Measurements from ENCODE around the gene YWHAG. TPM values are rescaled to one million over a fixed set of nuclear protein-coding genes. Genes with fewer than 3 reads are reported as not detected.
A peak's percentile ranks its signal among the peaks of the same experiment; 100 is the strongest.
"Not testable (repeated sequence)": the region's sequence is repeated elsewhere in the genome, so short reads cannot be mapped to it uniquely, and the experiment has no call there.

The YWHAG gene
- total RNA-seq, 2 experiments from 2014 or later, result 80.8 to 115 TPM

- peak; percentile 89 for DNase-seq
- ATAC-seq, result peak; percentile 40
- H3K36me3 Mint-ChIP-seq, result peaks cover 9% of the 10 kb centered on the region
- peak overlapping the region; percentile 96 for H3K27ac Mint-ChIP-seq
- no peaks in the 10 kb centered on the region for H3K9me3 Mint-ChIP-seq (ENCODE audit: low read depth)
- H3K27me3 Mint-ChIP-seq, result no peaks in the 10 kb centered on the region
- CTCF ChIA-PET, result interaction anchor here (0.7 to 19.4 kb wide), 15 partner anchors 11 to 204 kb away, joined by 3 to 344 read pairs (median 4); partner anchors contain the start of genes HSPB1 and YWHAG
- peaks cover 38% of the 10 kb centered on the region for H3K4me1 Mint-ChIP-seq
- peak overlapping the region; percentile 81 for H3K4me3 Mint-ChIP-seq
These were observed 40.1 kb downstream of the YWHAG start for GRCh38 chr7:76318488-76319353.

- Mint-ChIP-seq H3K4me3 (peak overlapping the region; percentile 81), H3K36me3 (peaks cover 9% of the 10 kb centered on the region), H3K4me1 (peaks cover 34% of the 10 kb centered on the region), H3K27me3 (no peaks in the 10 kb centered on the region), H3K9me3 (ENCODE audit: low read depth) (no peaks in the 10 kb centered on the region), H3K27ac (peak overlapping the region; percentile 96)
- peak; percentile 98 for DNase-seq
- CTCF ChIA-PET, result interaction anchor here (1.1 to 19.4 kb wide), 15 partner anchors 12 to 203 kb away, joined by 3 to 344 read pairs (median 4); partner anchors contain the start of genes HSPB1 and YWHAG
- ATAC-seq, result peak; percentile 93
These were observed 40.9 kb downstream of the YWHAG start for GRCh38 chr7:76317782-76318487.

GRCh38 chr7:76316984-76317781 is 41.6 kb downstream of the YWHAG start:
- DNase-seq (no peak), ATAC-seq (no peak)
- H3K9me3 Mint-ChIP-seq (ENCODE audit: low read depth), result no peaks in the 10 kb centered on the region
- H3K4me3 Mint-ChIP-seq, result peak overlapping the region; percentile 81
- peak overlapping the region; percentile 96 for H3K27ac Mint-ChIP-seq
- no peaks in the 10 kb centered on the region for H3K27me3 Mint-ChIP-seq
- H3K4me1 Mint-ChIP-seq, result peaks cover 30% of the 10 kb centered on the region
- peaks cover 9% of the 10 kb centered on the region for H3K36me3 Mint-ChIP-seq
- CTCF ChIA-PET, result interaction anchor here (0.8 to 19.4 kb wide), 14 partner anchors 13 to 149 kb away, joined by 3 to 344 read pairs (median 4); partner anchors contain the start of genes HSPB1 and YWHAG

GRCh38 chr7:76315364-76315763 is 43.4 kb downstream of the YWHAG start:
- Mint-ChIP-seq H3K27ac (no peak overlapping the region), H3K36me3 (peaks cover 3% of the 10 kb centered on the region), H3K4me1 (peaks cover 30% of the 10 kb centered on the region), H3K9me3 (ENCODE audit: low read depth) (no peaks in the 10 kb centered on the region), H3K4me3 (no peak overlapping the region), H3K27me3 (no peaks in the 10 kb centered on the region)
- no peak for ATAC-seq
- CTCF ChIA-PET, result interaction anchor here (1.6 to 19.4 kb wide), 10 partner anchors 11 to 147 kb away, joined by 4 to 344 read pairs (median 19); partner anchors contain the start of genes HSPB1 and YWHAG
- DNase-seq, result no peak

GRCh38 chr7:76314740-76315139 is 44.1 kb downstream of the YWHAG start:
- H3K4me1 Mint-ChIP-seq, result peaks cover 25% of the 10 kb centered on the region
- not testable (repeated sequence) for H3K36me3 Mint-ChIP-seq; DNase-seq; H3K9me3 Mint-ChIP-seq (ENCODE audit: low read depth); H3K4me3 Mint-ChIP-seq; H3K27ac Mint-ChIP-seq; ATAC-seq; H3K27me3 Mint-ChIP-seq
- CTCF ChIA-PET, result interaction anchor here (1.0 to 19.4 kb wide), 17 partner anchors 10 to 267 kb away, joined by 3 to 344 read pairs (median 8); partner anchors contain the start of genes HSPB1, MDH2, STYXL1 and YWHAG

- CTCF ChIA-PET, result interaction anchor here (0.6 to 19.4 kb wide), 32 partner anchors 10 to 294 kb away, joined by 3 to 344 read pairs (median 4); partner anchors contain the start of genes HSPB1, MDH2, STYXL1 and YWHAG
These were observed 44.6 kb downstream of the YWHAG start for GRCh38 chr7:76314042-76314721.

GRCh38 chr7:76311838-76312237 is 47.0 kb downstream of the YWHAG start:
- H3K36me3 Mint-ChIP-seq; H3K27ac Mint-ChIP-seq; ATAC-seq; DNase-seq; H3K9me3 Mint-ChIP-seq (ENCODE audit: low read depth); H3K4me3 Mint-ChIP-seq; H3K4me1 Mint-ChIP-seq; H3K27me3 Mint-ChIP-seq: not testable (repeated sequence)
- CTCF ChIA-PET, result interaction anchor here (0.8 to 19.4 kb wide), 4 partner anchors 19 to 134 kb away, joined by 3 to 344 read pairs (median 73); no protein-coding TSS in a partner anchor

More at GRCh38 chr7:76314042-76314721, 44.6 kb downstream of the YWHAG start:
- Mint-ChIP-seq H3K27ac (peak overlapping the region; percentile 77), H3K27me3 (no peaks in the 10 kb centered on the region), H3K9me3 (ENCODE audit: low read depth) (no peaks in the 10 kb centered on the region), H3K4me1 (peaks cover 20% of the 10 kb centered on the region), H3K4me3 (no peak overlapping the region), H3K36me3 (no peaks in the 10 kb centered on the region)
- peak; percentile 98 for DNase-seq
- peak; percentile 59 for ATAC-seq

GRCh38 chr7:76310102-76310957 is 48.5 kb downstream of the YWHAG start:
- peaks cover 4% of the 10 kb centered on the region for H3K4me1 Mint-ChIP-seq
- DNase-seq, result no peak
- no peaks in the 10 kb centered on the region for H3K36me3 Mint-ChIP-seq
- no peaks in the 10 kb centered on the region for H3K9me3 Mint-ChIP-seq (ENCODE audit: low read depth)
- H3K4me3 Mint-ChIP-seq, result no peak overlapping the region
- H3K27me3 Mint-ChIP-seq, result no peaks in the 10 kb centered on the region
- no peak for ATAC-seq
- no peak overlapping the region for H3K27ac Mint-ChIP-seq
- CTCF ChIA-PET, result interaction anchor here (9.4 to 19.4 kb wide), 2 partner anchors 17 to 133 kb away, joined by 143 to 344 read pairs; no protein-coding TSS in a partner anchor

GRCh38 chr7:76309341-76310101 is 49.3 kb downstream of the YWHAG start:
- H3K4me3 Mint-ChIP-seq; H3K36me3 Mint-ChIP-seq; ATAC-seq; DNase-seq; H3K9me3 Mint-ChIP-seq (ENCODE audit: low read depth); H3K4me1 Mint-ChIP-seq; H3K27me3 Mint-ChIP-seq; H3K27ac Mint-ChIP-seq: not testable (repeated sequence)
- CTCF ChIA-PET, result interaction anchor here (1.6 to 19.4 kb wide), 2 partner anchors 16 to 36 kb away, joined by 3 to 344 read pairs; no protein-coding TSS in a partner anchor

- not testable (repeated sequence) for H3K27me3 Mint-ChIP-seq; ATAC-seq; H3K27ac Mint-ChIP-seq; H3K9me3 Mint-ChIP-seq (ENCODE audit: low read depth); H3K4me3 Mint-ChIP-seq; H3K4me1 Mint-ChIP-seq; DNase-seq; H3K36me3 Mint-ChIP-seq
- CTCF ChIA-PET, result interaction anchor here (1.6 to 19.4 kb wide), 2 partner anchors 16 to 35 kb away, joined by 3 to 344 read pairs; no protein-coding TSS in a partner anchor
These were observed 49.9 kb downstream of the YWHAG start for GRCh38 chr7:76308874-76309273.
